ENCODE results near the gene DPH3.

DPH3 gene

DNA sequence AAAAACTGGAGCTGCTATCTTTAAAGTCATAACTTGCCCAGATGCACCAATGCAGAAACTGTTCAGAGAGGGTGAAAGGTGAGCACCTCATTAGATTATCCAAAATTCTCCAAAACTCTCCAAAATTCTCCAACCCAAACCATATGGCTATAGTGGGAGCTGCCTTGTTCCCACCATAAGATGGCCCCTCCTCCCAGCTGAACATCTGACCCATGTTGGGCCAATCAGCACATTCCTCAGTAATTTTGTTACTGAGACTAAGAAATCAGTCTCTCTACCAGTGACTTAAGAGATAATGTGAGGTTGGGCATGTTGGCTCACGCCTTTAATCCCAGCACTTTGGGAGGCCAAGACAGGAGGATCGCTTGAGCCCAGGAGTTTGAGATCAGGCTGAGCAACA is 32.8 kb downstream of the DPH3 start:
- in situ Hi-C loops (cut with MboI; ENCODE audit: low pct_unique_long_range_greater_than_20kb, low sequenced_read_pairs, unreplicated experiment) = no loop called here
- DNase-seq (ENCODE audit: low spot score) = no peak
- TF ChIP-seq, protein P1, sequence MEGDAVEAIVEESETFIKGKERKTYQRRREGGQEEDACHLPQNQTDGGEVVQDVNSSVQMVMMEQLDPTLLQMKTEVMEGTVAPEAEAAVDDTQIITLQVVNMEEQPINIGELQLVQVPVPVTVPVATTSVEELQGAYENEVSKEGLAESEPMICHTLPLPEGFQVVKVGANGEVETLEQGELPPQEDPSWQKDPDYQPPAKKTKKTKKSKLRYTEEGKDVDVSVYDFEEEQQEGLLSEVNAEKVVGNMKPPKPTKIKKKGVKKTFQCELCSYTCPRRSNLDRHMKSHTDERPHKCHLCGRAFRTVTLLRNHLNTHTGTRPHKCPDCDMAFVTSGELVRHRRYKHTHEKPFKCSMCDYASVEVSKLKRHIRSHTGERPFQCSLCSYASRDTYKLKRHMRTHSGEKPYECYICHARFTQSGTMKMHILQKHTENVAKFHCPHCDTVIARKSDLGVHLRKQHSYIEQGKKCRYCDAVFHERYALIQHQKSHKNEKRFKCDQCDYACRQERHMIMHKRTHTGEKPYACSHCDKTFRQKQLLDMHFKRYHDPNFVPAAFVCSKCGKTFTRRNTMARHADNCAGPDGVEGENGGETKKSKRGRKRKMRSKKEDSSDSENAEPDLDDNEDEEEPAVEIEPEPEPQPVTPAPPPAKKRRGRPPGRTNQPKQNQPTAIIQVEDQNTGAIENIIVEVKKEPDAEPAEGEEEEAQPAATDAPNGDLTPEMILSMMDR (IDR thresholded peaks at IDR 0.05; ENCODE audit: extremely low read depth, insufficient read depth, missing control alignments) = no peak

DNA sequence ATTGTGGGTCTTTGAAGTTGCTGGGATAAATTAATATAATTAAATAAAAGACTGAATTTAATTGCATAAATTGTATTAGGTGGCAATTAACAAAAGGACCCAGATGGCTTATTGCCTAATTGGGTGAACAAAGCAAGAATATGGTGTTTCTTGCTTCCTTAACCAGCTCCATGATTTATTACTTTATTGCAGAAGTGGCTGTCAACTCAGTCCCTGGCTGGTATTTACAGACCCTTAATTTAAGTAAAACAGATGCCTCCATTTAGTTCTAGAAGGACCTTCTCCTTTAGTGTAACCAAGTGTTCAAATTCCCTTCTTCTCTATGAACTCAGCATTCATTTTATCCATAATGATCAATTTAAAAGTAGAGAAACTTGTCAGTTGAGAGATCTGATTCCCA is 35.1 kb downstream of the DPH3 start:
- TF ChIP-seq, protein P1 (IDR thresholded peaks at IDR 0.05; ENCODE audit: extremely low read depth, insufficient read depth, missing control alignments) = no peak
- in situ Hi-C loops (cut with MboI; ENCODE audit: low pct_unique_long_range_greater_than_20kb, low sequenced_read_pairs, unreplicated experiment) = no loop called here
- no peak for DNase-seq (ENCODE audit: low spot score)

DNA sequence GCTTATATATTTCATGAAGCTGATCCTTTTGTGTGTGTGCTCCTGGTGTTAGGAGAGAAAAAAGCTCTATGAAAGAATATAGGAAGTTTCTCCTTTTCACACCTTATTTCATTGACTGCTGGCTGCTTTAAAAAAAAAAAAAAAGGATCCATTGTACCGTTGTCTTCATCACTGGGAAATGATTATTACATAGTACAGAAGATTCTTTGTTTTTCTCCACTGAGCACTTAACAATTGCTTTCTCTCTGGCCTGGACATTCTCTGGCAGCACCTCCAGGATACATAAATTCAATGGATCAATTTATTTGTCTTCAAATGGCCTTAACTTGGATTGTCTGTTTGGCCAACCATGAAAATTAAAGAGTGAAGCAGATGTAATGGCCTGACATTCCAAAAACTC is 37.2 kb downstream of the DPH3 start:
- DNase-seq (ENCODE audit: low spot score) = no peak
- in situ Hi-C loops (cut with MboI; ENCODE audit: low pct_unique_long_range_greater_than_20kb, low sequenced_read_pairs, unreplicated experiment) = no loop called here
- TF ChIP-seq, protein P1 (IDR thresholded peaks at IDR 0.05; ENCODE audit: extremely low read depth, insufficient read depth, missing control alignments) = no peak

DNA sequence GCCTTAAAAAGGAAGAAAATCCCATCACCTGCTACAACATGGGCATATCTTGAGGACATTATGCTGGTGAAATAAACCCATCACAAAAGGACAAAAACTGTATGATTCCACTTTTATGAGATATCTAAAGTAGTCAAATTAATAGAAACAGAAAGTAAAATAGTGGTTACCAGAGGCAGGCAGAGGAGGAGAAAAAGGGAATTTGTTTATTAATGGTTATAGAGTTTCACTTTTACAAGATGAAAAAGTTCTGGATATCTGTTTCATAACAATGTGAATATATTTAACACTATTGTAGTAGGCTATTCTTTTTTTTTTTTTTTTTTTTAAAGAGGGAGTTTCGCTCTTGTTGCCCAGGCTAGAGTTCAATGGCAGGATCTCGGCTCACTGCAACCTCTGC is 40.4 kb downstream of the DPH3 start:
- no peak for DNase-seq (ENCODE audit: low spot score)
- in situ Hi-C loops (cut with MboI; ENCODE audit: low pct_unique_long_range_greater_than_20kb, low sequenced_read_pairs, unreplicated experiment) = no loop called here
- TF ChIP-seq, protein P1 (IDR thresholded peaks at IDR 0.05; ENCODE audit: extremely low read depth, insufficient read depth, missing control alignments) = no peak

DNA sequence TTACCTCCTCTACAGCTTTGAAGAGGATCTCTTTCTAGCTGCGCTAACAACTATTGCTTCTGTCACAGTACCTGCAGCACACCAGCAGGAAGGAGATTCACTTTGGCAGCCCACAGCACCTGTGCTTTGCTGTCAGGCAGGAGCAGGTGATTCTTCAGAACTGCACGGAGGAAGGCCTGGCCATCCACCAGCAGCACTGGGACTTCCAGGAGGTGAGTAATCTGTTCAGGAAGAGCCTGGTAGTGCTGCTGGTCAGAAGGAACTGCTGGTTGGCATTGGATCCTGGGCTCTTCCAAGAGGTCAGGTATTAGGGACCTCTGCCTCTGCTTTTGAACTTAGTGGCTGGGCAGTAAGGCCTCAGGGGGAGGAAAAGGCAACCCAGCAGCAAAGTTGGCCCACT is 42.2 kb downstream of the DPH3 start:
- in situ Hi-C loops (cut with MboI; ENCODE audit: low pct_unique_long_range_greater_than_20kb, low sequenced_read_pairs, unreplicated experiment) = no loop called here
- DNase-seq (ENCODE audit: low spot score) = no peak
- TF ChIP-seq, protein P1 (IDR thresholded peaks at IDR 0.05; ENCODE audit: extremely low read depth, insufficient read depth, missing control alignments) = no peak

DNA sequence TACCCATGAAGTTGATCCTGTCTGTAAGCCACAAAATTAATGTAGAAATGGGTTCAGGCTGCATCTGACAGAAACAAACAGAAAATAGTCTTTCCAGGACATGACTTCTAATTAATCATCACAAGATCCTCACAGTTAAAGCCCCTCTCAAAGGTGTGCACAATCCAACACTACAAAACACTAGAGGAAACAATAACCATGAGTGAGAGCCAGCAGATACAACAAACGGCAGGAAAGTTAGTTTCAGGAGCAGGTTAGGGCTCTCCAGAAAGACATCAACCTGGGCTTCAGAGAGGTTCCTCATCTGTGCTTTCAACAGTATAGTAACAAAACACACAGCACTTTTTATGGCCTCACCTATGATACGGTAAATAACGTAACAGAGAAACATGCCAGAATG is 42.8 kb downstream of the DPH3 start:
- DNase-seq (ENCODE audit: low spot score) = no peak
- in situ Hi-C loops (cut with MboI; ENCODE audit: low pct_unique_long_range_greater_than_20kb, low sequenced_read_pairs, unreplicated experiment) = no loop called here
- TF ChIP-seq, protein P1 (IDR thresholded peaks at IDR 0.05; ENCODE audit: extremely low read depth, insufficient read depth, missing control alignments) = no peak

DNA sequence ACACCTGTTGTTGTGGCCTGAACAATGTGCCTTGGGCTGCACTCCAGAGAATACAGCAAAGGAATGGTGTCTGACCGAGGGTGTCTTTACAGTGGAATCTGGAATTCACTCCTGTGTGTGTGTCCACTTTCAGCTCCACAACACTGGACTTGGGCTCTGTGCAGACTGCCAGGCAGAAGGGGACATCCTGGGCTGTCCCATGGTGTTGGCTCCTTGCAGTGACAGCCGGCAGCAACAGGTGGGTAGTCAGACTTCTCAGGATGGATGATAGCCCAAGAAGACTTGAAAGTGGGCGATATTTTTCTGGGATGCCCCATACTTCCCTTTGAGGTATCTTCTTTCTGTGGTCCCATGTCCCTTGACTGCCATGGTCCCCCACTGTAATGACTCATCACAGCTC is 45.0 kb downstream of the DPH3 start:
- in situ Hi-C loops (cut with MboI; ENCODE audit: low pct_unique_long_range_greater_than_20kb, low sequenced_read_pairs, unreplicated experiment) = no loop called here
- no peak for DNase-seq (ENCODE audit: low spot score)
- TF ChIP-seq, protein P1 (IDR thresholded peaks at IDR 0.05; ENCODE audit: extremely low read depth, insufficient read depth, missing control alignments) = no peak

Data from GM13977 (cell line).